LNCAP (cell line): ENCODE data around the gene ENPP3.

Source experiments
- CTCF ChIP-seq: fragments of 450-650 bp; IDR thresholded peaks from 2 replicates; pipeline ENCODE4 v1.5.1; 2017; ENCODE audit warnings: mild to moderate bottlenecking

ENPP3 gene

GRCh38 chr6:131673184-131673583 is 36.1 kb downstream of the ENPP3 start:
- no peak for TF ChIP-seq CTCF

GRCh38 chr6:131678442-131678841 is 41.3 kb downstream of the ENPP3 start:
- TF ChIP-seq CTCF = no peak

GRCh38 chr6:131680868-131681267 is 43.8 kb downstream of the ENPP3 start:
- TF ChIP-seq CTCF = no peak

- no peak for TF ChIP-seq CTCF
Measured at GRCh38 chr6:131681585-131681984, 44.5 kb downstream of the ENPP3 start.

- TF ChIP-seq CTCF = no peak
Measured at GRCh38 chr6:131682442-131682841, 45.3 kb downstream of the ENPP3 start.

GRCh38 chr6:131683479-131683878 is 46.4 kb downstream of the ENPP3 start:
- no peak for TF ChIP-seq CTCF

GRCh38 chr6:131685266-131685780 is 48.2 kb downstream of the ENPP3 start:
- no peak for TF ChIP-seq CTCF

- TF ChIP-seq CTCF = no peak
Measured at GRCh38 chr6:131687022-131687421, 49.9 kb downstream of the ENPP3 start.
